Measurements from ENCODE around the gene HERPUD1. TPM values are rescaled to one million over a fixed set of nuclear protein-coding genes. Genes with fewer than 3 reads are reported as not detected.

The HERPUD1 gene
- total RNA-seq, 1 donor from 2014 or later, result 108 TPM

GRCh38 chr16:56967733-56968132, 35.8 kb downstream of the HERPUD1 start:
- no peak overlapping the region for H3K27ac ChIP-seq
- no peak for DNase-seq (ENCODE audit: low spot score in 2 of 2)
- no peaks in the 10 kb centered on the region for H3K9me3 ChIP-seq
- intact Hi-C loops (cut with DNase I), result no loop called here
- no peak overlapping the region for H3K4me3 ChIP-seq
- H3K27me3 ChIP-seq, result no peaks in the 10 kb centered on the region
- H3K36me3 ChIP-seq, result no peaks in the 10 kb centered on the region
- peaks cover 0 to 2% of the 10 kb centered on the region in 2 donors for H3K4me1 ChIP-seq
- TF ChIP-seq, protein P1, sequence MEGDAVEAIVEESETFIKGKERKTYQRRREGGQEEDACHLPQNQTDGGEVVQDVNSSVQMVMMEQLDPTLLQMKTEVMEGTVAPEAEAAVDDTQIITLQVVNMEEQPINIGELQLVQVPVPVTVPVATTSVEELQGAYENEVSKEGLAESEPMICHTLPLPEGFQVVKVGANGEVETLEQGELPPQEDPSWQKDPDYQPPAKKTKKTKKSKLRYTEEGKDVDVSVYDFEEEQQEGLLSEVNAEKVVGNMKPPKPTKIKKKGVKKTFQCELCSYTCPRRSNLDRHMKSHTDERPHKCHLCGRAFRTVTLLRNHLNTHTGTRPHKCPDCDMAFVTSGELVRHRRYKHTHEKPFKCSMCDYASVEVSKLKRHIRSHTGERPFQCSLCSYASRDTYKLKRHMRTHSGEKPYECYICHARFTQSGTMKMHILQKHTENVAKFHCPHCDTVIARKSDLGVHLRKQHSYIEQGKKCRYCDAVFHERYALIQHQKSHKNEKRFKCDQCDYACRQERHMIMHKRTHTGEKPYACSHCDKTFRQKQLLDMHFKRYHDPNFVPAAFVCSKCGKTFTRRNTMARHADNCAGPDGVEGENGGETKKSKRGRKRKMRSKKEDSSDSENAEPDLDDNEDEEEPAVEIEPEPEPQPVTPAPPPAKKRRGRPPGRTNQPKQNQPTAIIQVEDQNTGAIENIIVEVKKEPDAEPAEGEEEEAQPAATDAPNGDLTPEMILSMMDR (IDR thresholded peaks at IDR 0.05), result no peak

DNA sequence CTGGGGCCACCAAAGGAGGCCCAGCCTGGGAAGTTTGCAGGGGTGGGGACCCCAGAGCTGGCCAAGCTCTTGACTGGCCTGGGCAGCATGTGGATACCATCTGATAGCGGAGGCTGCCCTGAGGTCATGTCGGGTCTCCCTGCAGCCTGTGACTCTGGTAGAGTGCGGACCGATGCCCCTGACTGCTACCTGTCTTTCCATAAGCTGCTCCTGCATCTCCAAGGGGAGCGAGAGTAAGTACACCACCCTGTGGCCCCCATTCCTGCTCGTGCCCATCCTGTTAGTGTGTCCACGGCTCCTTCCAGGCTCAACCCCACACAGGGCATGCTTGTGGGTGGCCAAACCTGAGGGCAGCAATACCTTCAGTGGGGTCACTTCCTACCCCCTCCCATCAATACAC, 37.8 kb downstream of the HERPUD1 start:
- H3K27ac ChIP-seq, result no peak overlapping the region
- H3K4me3 ChIP-seq, result no peak overlapping the region
- no peaks in the 10 kb centered on the region for H3K4me1 ChIP-seq
- no peaks in the 10 kb centered on the region for H3K27me3 ChIP-seq
- no peaks in the 10 kb centered on the region for H3K36me3 ChIP-seq
- TF ChIP-seq, protein P1 (IDR thresholded peaks at IDR 0.05), result no peak
- intact Hi-C loops (cut with DNase I), result no loop called here
- no peak for DNase-seq (ENCODE audit: low spot score in 2 of 2)
- H3K9me3 ChIP-seq, result no peaks in the 10 kb centered on the region

GRCh38 chr16:56970934-56971767, 39.2 kb downstream of the HERPUD1 start:
- Histone ChIP-seq H3K9me3 (no peaks in the 10 kb centered on the region), H3K27ac (no peak overlapping the region), H3K27me3 (no peaks in the 10 kb centered on the region), H3K4me1 (no peaks in the 10 kb centered on the region), H3K4me3 (no peak overlapping the region), H3K36me3 (no peaks in the 10 kb centered on the region)
- DNase-seq (ENCODE audit: low spot score in 2 of 2), result no peak
- TF ChIP-seq, protein P1 (IDR thresholded peaks at IDR 0.05), result no peak
- intact Hi-C loops (cut with DNase I), result no loop called here

DNA sequence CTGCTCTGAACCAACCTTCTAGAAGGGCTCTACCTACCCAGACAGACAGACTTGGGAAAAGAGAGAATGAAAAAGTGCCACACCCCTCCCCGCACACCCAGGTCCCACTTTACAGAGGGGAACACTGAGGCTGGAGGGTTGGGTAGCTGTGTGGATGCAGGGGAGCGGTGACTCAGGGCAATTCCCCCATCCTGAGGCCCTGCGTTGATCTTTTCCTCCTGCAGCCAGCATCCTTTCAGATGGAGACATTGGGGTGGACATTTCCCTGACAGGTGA, 39.8 kb downstream of the HERPUD1 start:
- Histone ChIP-seq H3K36me3 (no peaks in the 10 kb centered on the region), H3K4me3 (no peak overlapping the region), H3K27me3 (no peaks in the 10 kb centered on the region), H3K9me3 (no peaks in the 10 kb centered on the region), H3K4me1 (no peaks in the 10 kb centered on the region), H3K27ac (no peak overlapping the region)
- intact Hi-C loops (cut with DNase I), result no loop called here
- DNase-seq (ENCODE audit: low spot score in 2 of 2), result no peak
- TF ChIP-seq, protein P1 (IDR thresholded peaks at IDR 0.05), result no peak

DNA sequence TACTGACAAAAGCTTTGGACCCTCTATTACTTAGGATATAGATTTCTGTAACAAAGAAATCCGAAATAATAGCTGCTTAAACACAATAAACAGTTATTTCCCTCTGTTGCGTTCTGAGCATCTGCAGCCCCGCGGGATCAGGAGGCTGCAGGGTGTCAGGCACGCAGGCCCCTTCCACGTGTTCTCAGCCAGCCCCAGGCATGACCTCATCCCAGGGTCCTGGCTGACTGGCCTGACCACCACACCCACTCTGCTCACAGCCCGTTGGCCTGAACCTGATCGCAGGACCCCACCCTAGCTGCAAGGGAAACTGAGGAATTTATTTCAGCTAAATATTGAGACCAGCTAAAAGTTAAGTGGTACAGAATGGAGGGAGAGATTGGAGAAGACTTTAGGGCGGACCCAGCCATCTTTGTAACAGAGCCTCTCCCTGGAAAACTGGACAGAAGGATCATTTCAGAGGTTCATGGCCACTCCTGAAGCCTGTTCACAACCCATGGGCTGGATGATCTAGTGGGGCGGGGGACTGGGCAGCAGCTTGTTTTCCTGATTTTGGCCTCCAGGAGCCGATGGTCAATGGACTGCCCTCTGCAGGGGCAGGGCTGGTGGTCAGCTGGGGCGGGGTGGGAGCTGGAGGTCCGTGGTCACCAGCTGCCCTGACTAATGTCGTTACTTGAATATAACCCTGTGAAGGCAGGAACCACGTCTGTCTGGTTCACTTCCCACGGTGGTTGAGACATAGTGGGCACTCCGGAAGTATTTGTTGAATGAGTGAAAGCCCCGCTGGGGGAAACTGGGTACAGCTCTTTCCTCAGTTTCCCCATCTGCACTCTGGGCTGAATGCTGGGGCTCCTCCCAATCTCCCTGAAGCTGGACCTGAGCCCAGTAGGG, 40.7 kb downstream of the HERPUD1 start:
- no peak for DNase-seq (ENCODE audit: low spot score in 2 of 2)
- H3K9me3 ChIP-seq, result no peaks in the 10 kb centered on the region
- H3K4me3 ChIP-seq, result no peak overlapping the region
- H3K36me3 ChIP-seq, result no peaks in the 10 kb centered on the region
- H3K4me1 ChIP-seq, result no peaks in the 10 kb centered on the region
- TF ChIP-seq, protein P1 (IDR thresholded peaks at IDR 0.05), result no peak
- intact Hi-C loops (cut with DNase I), result no loop called here
- H3K27ac ChIP-seq, result no peak overlapping the region
- no peaks in the 10 kb centered on the region for H3K27me3 ChIP-seq

Measured in ascending aorta (tissue), 2 donors.